Astrocyte of the cerebellum (primary cell): ENCODE measurements around the gene DNAH6.
A peak's percentile ranks its signal among the peaks of the same experiment; 100 is the strongest.

Experiments
- DNase-seq: peaks from one replicate; pipeline ENCODE4 v3.0.0-alpha.2; 2011; ENCODE audit warnings: low read depth
- H3K4me3 ChIP-seq: 2 replicates; pipeline ENCODE4 v1.5.1; 2011; ENCODE audit warnings: mild to moderate bottlenecking, low read depth, low read length, moderate library complexity
- CTCF ChIP-seq: IDR thresholded peaks from 2 replicates; pipeline ENCODE4 v1.5.1; 2012; ENCODE audit warnings: low read length, low read depth, moderate library complexity, mild to moderate bottlenecking; ENCODE audit errors: missing control alignments
- in situ Hi-C: cut with HindIII; loops from 2 replicates; pipeline ENCODE4 v1.10.0; 2017; ENCODE audit warnings: low sequenced_read_pairs

The DNAH6 gene

GRCh38 chr2:84636080-84636971, 120.0 kb downstream of the DNAH6 start:
- no peak for DNase-seq
- no peak for TF ChIP-seq CTCF
- in situ Hi-C loops = no loop called here

GRCh38 chr2:84639751-84640150, 123.5 kb downstream of the DNAH6 start:
- in situ Hi-C loops = no loop called here
- DNase-seq = no peak
- no peak overlapping the region for H3K4me3 ChIP-seq
- TF ChIP-seq CTCF = no peak

More at GRCh38 chr2:84636080-84636971, 120.0 kb downstream of the DNAH6 start:
- H3K4me3 ChIP-seq = no peak overlapping the region

- in situ Hi-C loops = no loop called here
- no peak for TF ChIP-seq CTCF
- DNase-seq = no peak
- no peak overlapping the region for H3K4me3 ChIP-seq
Observed at GRCh38 chr2:84640411-84640810, 124.1 kb downstream of the DNAH6 start.

- in situ Hi-C loops = no loop called here
- DNase-seq = no peak
- H3K4me3 ChIP-seq = no peak overlapping the region
- no peak for TF ChIP-seq CTCF
Observed at GRCh38 chr2:84641021-84641420, 124.7 kb downstream of the DNAH6 start.

GRCh38 chr2:84643991-84644390, 127.7 kb downstream of the DNAH6 start:
- DNase-seq = peak; percentile 12
- in situ Hi-C loops = no loop called here
- TF ChIP-seq CTCF = no peak
- H3K4me3 ChIP-seq = no peak overlapping the region

- H3K4me3 ChIP-seq = no peak overlapping the region
- in situ Hi-C loops = no loop called here
- no peak for TF ChIP-seq CTCF
- no peak for DNase-seq
Observed at GRCh38 chr2:84646514-84646913, 130.2 kb downstream of the DNAH6 start.
